Measurements from ENCODE around the gene STIM1.

DNA sequence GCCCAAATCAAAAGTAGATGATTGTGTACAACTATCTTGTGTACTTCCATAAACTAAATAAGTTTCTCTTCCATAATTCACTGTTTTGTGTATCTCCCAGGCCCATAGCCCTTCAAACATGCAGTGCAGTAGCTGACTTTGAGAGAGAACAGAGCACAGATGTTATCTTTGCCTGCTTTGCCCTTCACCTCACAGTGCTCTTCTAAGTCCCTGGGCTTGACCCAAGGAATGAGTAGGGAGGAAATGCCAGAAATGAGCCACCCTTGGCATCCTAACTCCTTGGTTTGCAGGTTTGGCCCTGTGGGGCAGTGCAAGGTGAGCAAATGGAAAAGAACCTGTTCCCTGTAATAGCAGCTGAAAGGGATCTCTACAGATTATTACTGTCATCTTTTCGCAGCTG, 79.2 kb downstream of the STIM1 start:
- no peak for TF ChIP-seq POLR2A (IDR thresholded peaks at IDR 0.05)
- TF ChIP-seq, protein P1, sequence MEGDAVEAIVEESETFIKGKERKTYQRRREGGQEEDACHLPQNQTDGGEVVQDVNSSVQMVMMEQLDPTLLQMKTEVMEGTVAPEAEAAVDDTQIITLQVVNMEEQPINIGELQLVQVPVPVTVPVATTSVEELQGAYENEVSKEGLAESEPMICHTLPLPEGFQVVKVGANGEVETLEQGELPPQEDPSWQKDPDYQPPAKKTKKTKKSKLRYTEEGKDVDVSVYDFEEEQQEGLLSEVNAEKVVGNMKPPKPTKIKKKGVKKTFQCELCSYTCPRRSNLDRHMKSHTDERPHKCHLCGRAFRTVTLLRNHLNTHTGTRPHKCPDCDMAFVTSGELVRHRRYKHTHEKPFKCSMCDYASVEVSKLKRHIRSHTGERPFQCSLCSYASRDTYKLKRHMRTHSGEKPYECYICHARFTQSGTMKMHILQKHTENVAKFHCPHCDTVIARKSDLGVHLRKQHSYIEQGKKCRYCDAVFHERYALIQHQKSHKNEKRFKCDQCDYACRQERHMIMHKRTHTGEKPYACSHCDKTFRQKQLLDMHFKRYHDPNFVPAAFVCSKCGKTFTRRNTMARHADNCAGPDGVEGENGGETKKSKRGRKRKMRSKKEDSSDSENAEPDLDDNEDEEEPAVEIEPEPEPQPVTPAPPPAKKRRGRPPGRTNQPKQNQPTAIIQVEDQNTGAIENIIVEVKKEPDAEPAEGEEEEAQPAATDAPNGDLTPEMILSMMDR (IDR thresholded peaks at IDR 0.05): no peak

Data from Peyer's patch (tissue), 4 donors.